Osteoblast (primary cell): ENCODE results near the gene DGKB. TPM values are rescaled to one million over a fixed set of nuclear protein-coding genes. Genes with fewer than 3 reads are reported as not detected.

ENCODE experiments used
- DNase-seq: peaks from one replicate; pipeline ENCODE4 v3.0.0; 2011; ENCODE audit warnings: low spot score, mixed read lengths; ENCODE audit not compliant: insufficient read length; ENCODE audit errors: missing footprints
- H2AFZ ChIP-seq: 2 replicates; pipeline ENCODE4 v1.6.0; 2011; ENCODE audit warnings: mild to moderate bottlenecking, low read length
- H3K27ac ChIP-seq: 2 replicates; pipeline ENCODE4 v1.5.1; 2011; ENCODE audit warnings: mild to moderate bottlenecking, low read depth, low read length, moderate library complexity
- H3K27me3 ChIP-seq: 2 replicates; pipeline ENCODE4 v1.6.0; 2012; ENCODE audit warnings: mild to moderate bottlenecking, control low read depth, inconsistent platforms, low read length, moderate library complexity; ENCODE audit not compliant: insufficient read depth
- H3K36me3 ChIP-seq: 2 replicates; pipeline ENCODE4 v1.5.1; 2011; ENCODE audit warnings: mild to moderate bottlenecking, low read length, control low read depth, moderate library complexity; ENCODE audit not compliant: insufficient read depth
- H3K4me1 ChIP-seq: 2 replicates; pipeline ENCODE4 v1.5.1; 2011; ENCODE audit warnings: mild to moderate bottlenecking, low read length, control low read depth, moderate library complexity; ENCODE audit not compliant: insufficient read depth
- H3K4me2 ChIP-seq: 2 replicates; pipeline ENCODE4 v1.6.0; 2011; ENCODE audit warnings: mild to moderate bottlenecking, low read length; ENCODE audit not compliant: insufficient read depth
- H3K4me3 ChIP-seq: fragments of 200-600 bp; sonication (generic); 3 replicates; pipeline ENCODE4 v1.5.1; 2012; ENCODE audit warnings: mild to moderate bottlenecking, low read length, inconsistent platforms; ENCODE audit not compliant: insufficient read depth
- H3K79me2 ChIP-seq: 2 replicates; pipeline ENCODE4 v1.6.0; 2012; ENCODE audit warnings: mild to moderate bottlenecking, low read length, control low read depth, inconsistent platforms; ENCODE audit not compliant: insufficient read depth
- H3K9me3 ChIP-seq: 2 replicates; pipeline ENCODE4 v1.5.1; 2011; ENCODE audit warnings: low read depth, low read length, control low read depth
- H4K20me1 ChIP-seq: 2 replicates; pipeline ENCODE4 v1.6.0; 2012; ENCODE audit warnings: mild to moderate bottlenecking, low read length, control low read depth; ENCODE audit not compliant: insufficient read depth
- total RNA-seq: library from RNA; depleted of rRNA; stranded (reverse); fragments of >200 nt; gene quantifications from 2 replicates; pipeline ENCODE4 v1.2.3, GENCODE V29; 2012
- TF ChIP-seq, protein P1 (sequence below): IDR thresholded peaks from 2 replicates; pipeline ENCODE4 v1.5.1; 2011; ENCODE audit warnings: mild to moderate bottlenecking, low read depth, low read length, moderate library complexity; ENCODE audit errors: extremely low read depth

Gene DGKB
- total RNA-seq, 1 donor = 1.1 TPM

DNA sequence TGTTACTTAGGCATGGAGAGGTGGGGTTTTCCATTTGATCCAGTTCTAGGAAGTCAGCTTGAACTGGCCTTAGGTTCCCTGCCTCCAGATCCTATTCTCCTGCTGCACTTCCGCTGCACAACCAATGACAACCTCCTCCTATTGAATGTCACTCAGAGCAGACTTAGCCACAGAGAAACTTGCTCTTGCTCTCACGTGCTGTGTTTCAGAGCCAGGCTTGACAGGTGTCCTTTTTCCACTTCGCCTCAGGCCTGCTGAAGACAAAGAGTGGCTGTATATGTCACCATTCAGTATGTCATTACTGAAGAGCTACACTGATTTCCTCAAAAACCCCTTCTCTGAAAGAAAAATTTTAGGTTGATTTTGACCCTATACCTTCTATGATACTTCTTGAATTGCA, 797.7 kb downstream of the DGKB start:
- H3K4me2 ChIP-seq = no peak overlapping the region

DNA sequence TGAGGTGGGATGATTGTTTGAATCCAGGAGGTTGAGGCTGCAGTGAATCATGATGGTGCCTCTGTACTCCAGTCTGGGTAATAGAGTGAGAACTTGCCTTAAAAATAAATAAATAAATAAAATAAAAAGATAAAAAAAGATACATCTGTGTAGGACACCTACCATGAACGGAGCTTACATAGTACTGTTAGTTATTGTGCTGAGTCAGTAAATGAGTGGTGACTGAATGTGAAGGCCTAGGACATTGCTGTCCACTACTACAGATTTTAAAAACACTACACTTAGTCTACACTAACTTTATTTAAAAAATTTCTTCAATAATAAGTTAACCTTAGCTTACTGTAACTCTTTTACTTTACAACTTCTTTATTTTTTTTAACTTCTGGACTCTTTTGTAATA, 806.4 kb downstream of the DGKB start:
- Histone ChIP-seq H3K4me2 (no peak overlapping the region), H3K9me3 (no peaks in the 10 kb centered on the region), H3K36me3 (no peaks in the 10 kb centered on the region), H3K79me2 (no peaks in the 10 kb centered on the region), H2AFZ (no peak overlapping the region), H3K4me3 (no peak overlapping the region), H3K27me3 (no peaks in the 10 kb centered on the region), H4K20me1 (no peaks in the 10 kb centered on the region), H3K4me1 (no peaks in the 10 kb centered on the region), H3K27ac (no peak overlapping the region)
- TF ChIP-seq, protein P1, sequence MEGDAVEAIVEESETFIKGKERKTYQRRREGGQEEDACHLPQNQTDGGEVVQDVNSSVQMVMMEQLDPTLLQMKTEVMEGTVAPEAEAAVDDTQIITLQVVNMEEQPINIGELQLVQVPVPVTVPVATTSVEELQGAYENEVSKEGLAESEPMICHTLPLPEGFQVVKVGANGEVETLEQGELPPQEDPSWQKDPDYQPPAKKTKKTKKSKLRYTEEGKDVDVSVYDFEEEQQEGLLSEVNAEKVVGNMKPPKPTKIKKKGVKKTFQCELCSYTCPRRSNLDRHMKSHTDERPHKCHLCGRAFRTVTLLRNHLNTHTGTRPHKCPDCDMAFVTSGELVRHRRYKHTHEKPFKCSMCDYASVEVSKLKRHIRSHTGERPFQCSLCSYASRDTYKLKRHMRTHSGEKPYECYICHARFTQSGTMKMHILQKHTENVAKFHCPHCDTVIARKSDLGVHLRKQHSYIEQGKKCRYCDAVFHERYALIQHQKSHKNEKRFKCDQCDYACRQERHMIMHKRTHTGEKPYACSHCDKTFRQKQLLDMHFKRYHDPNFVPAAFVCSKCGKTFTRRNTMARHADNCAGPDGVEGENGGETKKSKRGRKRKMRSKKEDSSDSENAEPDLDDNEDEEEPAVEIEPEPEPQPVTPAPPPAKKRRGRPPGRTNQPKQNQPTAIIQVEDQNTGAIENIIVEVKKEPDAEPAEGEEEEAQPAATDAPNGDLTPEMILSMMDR = no peak
- no peak for DNase-seq

More for the DNA sequence above, 797.7 kb downstream of the DGKB start:
- H3K4me1 ChIP-seq = no peaks in the 10 kb centered on the region
- H4K20me1 ChIP-seq = no peaks in the 10 kb centered on the region
- no peak overlapping the region for H2AFZ ChIP-seq
- DNase-seq = no peak
- H3K27ac ChIP-seq = no peak overlapping the region
- no peaks in the 10 kb centered on the region for H3K79me2 ChIP-seq
- no peaks in the 10 kb centered on the region for H3K27me3 ChIP-seq
- no peaks in the 10 kb centered on the region for H3K9me3 ChIP-seq
- TF ChIP-seq, protein P1 = no peak
- no peaks in the 10 kb centered on the region for H3K36me3 ChIP-seq
- no peak overlapping the region for H3K4me3 ChIP-seq

DNA sequence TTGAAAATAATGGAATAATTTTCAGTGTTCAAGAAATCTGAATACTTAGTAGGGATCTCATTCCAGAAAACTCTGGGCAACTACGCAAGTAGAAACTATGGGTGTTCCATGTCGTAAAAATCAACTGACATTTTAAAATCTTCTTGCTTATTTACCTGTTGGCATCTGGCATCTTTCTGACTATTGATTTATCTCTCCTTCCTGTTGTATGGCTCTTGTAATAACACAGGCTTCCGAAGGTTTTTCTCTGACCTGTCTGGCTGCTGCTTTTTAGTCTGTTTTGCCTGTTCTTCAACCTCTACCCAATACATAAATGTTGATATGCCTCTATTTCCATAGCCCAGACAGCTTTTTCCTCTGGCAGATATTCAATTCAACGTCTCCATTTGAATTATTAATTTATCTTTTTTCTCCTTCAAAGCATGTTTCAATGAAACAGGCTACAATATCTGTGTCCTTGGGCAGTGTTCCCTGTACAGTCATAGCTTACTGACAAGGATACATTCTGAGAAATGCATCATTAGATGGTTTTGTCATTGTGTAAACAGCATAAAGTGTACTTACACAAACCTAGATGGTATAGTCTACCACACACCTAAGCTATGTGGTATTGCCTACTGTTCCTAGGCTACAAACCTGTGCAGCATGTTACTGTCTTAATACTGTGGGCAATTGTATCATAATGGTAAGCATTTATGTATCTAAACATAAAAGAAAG, 807.2 kb downstream of the DGKB start:
- H3K9me3 ChIP-seq = no peaks in the 10 kb centered on the region
- no peak overlapping the region for H3K4me3 ChIP-seq
- TF ChIP-seq, protein P1 = no peak
- H3K27me3 ChIP-seq = no peaks in the 10 kb centered on the region
- no peaks in the 10 kb centered on the region for H3K36me3 ChIP-seq
- no peaks in the 10 kb centered on the region for H3K4me1 ChIP-seq
- no peaks in the 10 kb centered on the region for H3K79me2 ChIP-seq
- no peaks in the 10 kb centered on the region for H4K20me1 ChIP-seq
- no peak for DNase-seq
- H2AFZ ChIP-seq = no peak overlapping the region
- H3K27ac ChIP-seq = no peak overlapping the region
- H3K4me2 ChIP-seq = no peak overlapping the region
